H1 (cell line): ENCODE results near the gene DPYD. TPM values are rescaled to one million over a fixed set of nuclear protein-coding genes. Genes with fewer than 3 reads are reported as not detected.

Experiments
- POLR2A ChIP-seq, 2 experiments: IDR thresholded peaks; 1 replicate in 1 of 2; 2 replicates in 1 of 2; pipeline ENCODE4 v1.6.1; 2011; ENCODE audit warnings: low read depth in 2 of 2, low read length in 2 of 2, mild to moderate bottlenecking in 2 of 2; ENCODE audit errors: control extremely low read depth in 1 of 2
- polyA plus RNA-seq, 7 experiments: library from polyadenylated mRNA; depleted of rRNA in 3 of 7; stranded (reverse) in 5 of 7; unstranded in 2 of 7; fragments of >200 nt in 5 of 7; fragments of 200-250 nt in 2 of 7; gene quantifications; 1 replicate in 5 of 7; 2 replicates in 1 of 7; 4 replicates in 1 of 7; pipeline versions ENCODE4 v1.2.1 to v1.2.3, GENCODE V29; 2011 to 2013; ENCODE audit warnings: missing spikeins in 2 of 7, mixed read lengths in 2 of 7
- total RNA-seq: library from RNA; stranded (reverse); fragmentation: NEBNext Ultra II Directional; extraction: Animal tissue kit (Norgen Biotek cat#: 25700); gene quantifications from 2 replicates; pipeline ENCODE4 v1.2.1, GENCODE V29; 2021
- TF ChIP-seq, protein P1 (sequence below): fragments of 300-600 bp; sonication (generic); IDR thresholded peaks from 2 replicates; pipeline ENCODE4 v1.7.1; 2012; ENCODE audit warnings: low read length, moderate library complexity, mild to moderate bottlenecking, inconsistent platforms; ENCODE audit not compliant: insufficient replicate concordance
- TF ChIP-seq, protein P2 (sequence below): IDR thresholded peaks from 2 replicates; pipeline ENCODE4 v1.6.1; 2011; ENCODE audit warnings: low read depth, mild to moderate bottlenecking, low read length; ENCODE audit not compliant: insufficient read depth

Gene DPYD
- total and polyA plus RNA-seq, 2 of the 8 experiments (the other 6 are each of a cell fraction or from before 2014, with no cell fraction given): 0.29 to 0.73 TPM

DNA sequence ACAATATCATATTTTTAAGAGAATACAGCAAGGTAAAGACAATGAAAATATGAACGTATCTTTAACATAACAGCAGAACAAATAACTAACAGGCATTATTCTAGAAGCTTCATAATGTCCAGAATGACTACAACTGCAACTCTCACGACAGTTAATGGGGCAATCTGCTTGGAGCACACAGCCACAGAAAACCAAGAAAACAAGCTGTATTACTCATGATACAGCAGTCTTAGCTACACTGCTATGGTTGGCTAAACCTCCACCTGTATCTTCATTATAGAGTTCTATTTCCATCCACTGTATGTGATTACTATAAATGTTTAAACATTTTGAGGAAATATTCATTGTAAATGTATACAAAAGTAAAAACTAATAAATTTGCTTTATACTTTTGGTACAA lies 139.9 kb downstream of the DPYD start (continued):
- TF ChIP-seq, protein P1, sequence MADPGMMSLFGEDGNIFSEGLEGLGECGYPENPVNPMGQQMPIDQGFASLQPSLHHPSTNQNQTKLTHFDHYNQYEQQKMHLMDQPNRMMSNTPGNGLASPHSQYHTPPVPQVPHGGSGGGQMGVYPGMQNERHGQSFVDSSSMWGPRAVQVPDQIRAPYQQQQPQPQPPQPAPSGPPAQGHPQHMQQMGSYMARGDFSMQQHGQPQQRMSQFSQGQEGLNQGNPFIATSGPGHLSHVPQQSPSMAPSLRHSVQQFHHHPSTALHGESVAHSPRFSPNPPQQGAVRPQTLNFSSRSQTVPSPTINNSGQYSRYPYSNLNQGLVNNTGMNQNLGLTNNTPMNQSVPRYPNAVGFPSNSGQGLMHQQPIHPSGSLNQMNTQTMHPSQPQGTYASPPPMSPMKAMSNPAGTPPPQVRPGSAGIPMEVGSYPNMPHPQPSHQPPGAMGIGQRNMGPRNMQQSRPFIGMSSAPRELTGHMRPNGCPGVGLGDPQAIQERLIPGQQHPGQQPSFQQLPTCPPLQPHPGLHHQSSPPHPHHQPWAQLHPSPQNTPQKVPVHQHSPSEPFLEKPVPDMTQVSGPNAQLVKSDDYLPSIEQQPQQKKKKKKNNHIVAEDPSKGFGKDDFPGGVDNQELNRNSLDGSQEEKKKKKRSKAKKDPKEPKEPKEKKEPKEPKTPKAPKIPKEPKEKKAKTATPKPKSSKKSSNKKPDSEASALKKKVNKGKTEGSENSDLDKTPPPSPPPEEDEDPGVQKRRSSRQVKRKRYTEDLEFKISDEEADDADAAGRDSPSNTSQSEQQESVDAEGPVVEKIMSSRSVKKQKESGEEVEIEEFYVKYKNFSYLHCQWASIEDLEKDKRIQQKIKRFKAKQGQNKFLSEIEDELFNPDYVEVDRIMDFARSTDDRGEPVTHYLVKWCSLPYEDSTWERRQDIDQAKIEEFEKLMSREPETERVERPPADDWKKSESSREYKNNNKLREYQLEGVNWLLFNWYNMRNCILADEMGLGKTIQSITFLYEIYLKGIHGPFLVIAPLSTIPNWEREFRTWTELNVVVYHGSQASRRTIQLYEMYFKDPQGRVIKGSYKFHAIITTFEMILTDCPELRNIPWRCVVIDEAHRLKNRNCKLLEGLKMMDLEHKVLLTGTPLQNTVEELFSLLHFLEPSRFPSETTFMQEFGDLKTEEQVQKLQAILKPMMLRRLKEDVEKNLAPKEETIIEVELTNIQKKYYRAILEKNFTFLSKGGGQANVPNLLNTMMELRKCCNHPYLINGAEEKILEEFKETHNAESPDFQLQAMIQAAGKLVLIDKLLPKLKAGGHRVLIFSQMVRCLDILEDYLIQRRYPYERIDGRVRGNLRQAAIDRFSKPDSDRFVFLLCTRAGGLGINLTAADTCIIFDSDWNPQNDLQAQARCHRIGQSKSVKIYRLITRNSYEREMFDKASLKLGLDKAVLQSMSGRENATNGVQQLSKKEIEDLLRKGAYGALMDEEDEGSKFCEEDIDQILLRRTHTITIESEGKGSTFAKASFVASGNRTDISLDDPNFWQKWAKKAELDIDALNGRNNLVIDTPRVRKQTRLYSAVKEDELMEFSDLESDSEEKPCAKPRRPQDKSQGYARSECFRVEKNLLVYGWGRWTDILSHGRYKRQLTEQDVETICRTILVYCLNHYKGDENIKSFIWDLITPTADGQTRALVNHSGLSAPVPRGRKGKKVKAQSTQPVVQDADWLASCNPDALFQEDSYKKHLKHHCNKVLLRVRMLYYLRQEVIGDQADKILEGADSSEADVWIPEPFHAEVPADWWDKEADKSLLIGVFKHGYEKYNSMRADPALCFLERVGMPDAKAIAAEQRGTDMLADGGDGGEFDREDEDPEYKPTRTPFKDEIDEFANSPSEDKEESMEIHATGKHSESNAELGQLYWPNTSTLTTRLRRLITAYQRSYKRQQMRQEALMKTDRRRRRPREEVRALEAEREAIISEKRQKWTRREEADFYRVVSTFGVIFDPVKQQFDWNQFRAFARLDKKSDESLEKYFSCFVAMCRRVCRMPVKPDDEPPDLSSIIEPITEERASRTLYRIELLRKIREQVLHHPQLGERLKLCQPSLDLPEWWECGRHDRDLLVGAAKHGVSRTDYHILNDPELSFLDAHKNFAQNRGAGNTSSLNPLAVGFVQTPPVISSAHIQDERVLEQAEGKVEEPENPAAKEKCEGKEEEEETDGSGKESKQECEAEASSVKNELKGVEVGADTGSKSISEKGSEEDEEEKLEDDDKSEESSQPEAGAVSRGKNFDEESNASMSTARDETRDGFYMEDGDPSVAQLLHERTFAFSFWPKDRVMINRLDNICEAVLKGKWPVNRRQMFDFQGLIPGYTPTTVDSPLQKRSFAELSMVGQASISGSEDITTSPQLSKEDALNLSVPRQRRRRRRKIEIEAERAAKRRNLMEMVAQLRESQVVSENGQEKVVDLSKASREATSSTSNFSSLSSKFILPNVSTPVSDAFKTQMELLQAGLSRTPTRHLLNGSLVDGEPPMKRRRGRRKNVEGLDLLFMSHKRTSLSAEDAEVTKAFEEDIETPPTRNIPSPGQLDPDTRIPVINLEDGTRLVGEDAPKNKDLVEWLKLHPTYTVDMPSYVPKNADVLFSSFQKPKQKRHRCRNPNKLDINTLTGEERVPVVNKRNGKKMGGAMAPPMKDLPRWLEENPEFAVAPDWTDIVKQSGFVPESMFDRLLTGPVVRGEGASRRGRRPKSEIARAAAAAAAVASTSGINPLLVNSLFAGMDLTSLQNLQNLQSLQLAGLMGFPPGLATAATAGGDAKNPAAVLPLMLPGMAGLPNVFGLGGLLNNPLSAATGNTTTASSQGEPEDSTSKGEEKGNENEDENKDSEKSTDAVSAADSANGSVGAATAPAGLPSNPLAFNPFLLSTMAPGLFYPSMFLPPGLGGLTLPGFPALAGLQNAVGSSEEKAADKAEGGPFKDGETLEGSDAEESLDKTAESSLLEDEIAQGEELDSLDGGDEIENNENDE: no peak
- no peak for TF ChIP-seq POLR2A (IDR thresholded peaks at IDR 0.05; ENCODE audit: control extremely low read depth in 1 of 2, low read depth in 2 of 2, low read length in 2 of 2)
- TF ChIP-seq, protein P2, sequence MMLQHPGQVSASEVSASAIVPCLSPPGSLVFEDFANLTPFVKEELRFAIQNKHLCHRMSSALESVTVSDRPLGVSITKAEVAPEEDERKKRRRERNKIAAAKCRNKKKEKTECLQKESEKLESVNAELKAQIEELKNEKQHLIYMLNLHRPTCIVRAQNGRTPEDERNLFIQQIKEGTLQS: no peak
